ENCODE data around the gene VWCE. TPM values are rescaled to one million over a fixed set of nuclear protein-coding genes. Genes with fewer than 3 reads are reported as not detected.

Gene VWCE
- total RNA-seq, 1 donor from 2014 or later, result 27.3 TPM

DNA sequence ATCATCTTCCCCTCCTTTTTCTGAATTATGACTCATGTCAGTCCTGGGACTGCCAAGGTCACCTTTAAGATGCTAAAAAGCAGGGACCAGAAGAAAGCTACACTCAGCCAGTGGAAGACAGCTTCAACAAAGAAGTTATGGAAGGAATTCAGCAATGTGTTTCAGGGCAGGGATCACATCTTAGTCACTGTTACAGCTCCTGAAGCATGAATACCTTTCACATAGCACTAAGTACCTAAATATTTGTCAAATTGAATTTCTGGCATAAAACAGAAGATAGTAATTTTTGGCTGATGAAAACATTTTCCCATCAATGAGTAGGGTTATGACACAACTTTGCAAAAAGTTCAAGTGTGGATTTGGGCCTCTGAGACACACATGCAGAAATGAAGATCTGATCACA, 32.6 kb upstream of the VWCE start:
- Mint-ChIP-seq H3K36me3 (ENCODE audit: unreplicated experiment) (no peaks in the 10 kb centered on the region), H3K4me3 (ENCODE audit: unreplicated experiment) (no peak overlapping the region), H3K27ac (ENCODE audit: unreplicated experiment) (no peak overlapping the region), H3K27me3 (ENCODE audit: unreplicated experiment) (no peaks in the 10 kb centered on the region), H3K9me3 (ENCODE audit: unreplicated experiment) (peaks cover 6% of the 10 kb centered on the region), H3K4me1 (ENCODE audit: low read depth, unreplicated experiment) (peaks cover 20% of the 10 kb centered on the region)
- DNase-seq, result no peak
- TF ChIP-seq, protein P1, sequence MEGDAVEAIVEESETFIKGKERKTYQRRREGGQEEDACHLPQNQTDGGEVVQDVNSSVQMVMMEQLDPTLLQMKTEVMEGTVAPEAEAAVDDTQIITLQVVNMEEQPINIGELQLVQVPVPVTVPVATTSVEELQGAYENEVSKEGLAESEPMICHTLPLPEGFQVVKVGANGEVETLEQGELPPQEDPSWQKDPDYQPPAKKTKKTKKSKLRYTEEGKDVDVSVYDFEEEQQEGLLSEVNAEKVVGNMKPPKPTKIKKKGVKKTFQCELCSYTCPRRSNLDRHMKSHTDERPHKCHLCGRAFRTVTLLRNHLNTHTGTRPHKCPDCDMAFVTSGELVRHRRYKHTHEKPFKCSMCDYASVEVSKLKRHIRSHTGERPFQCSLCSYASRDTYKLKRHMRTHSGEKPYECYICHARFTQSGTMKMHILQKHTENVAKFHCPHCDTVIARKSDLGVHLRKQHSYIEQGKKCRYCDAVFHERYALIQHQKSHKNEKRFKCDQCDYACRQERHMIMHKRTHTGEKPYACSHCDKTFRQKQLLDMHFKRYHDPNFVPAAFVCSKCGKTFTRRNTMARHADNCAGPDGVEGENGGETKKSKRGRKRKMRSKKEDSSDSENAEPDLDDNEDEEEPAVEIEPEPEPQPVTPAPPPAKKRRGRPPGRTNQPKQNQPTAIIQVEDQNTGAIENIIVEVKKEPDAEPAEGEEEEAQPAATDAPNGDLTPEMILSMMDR (IDR thresholded peaks at IDR 0.05; ENCODE audit: partially characterized antibody, unreplicated experiment), result no peak

DNA sequence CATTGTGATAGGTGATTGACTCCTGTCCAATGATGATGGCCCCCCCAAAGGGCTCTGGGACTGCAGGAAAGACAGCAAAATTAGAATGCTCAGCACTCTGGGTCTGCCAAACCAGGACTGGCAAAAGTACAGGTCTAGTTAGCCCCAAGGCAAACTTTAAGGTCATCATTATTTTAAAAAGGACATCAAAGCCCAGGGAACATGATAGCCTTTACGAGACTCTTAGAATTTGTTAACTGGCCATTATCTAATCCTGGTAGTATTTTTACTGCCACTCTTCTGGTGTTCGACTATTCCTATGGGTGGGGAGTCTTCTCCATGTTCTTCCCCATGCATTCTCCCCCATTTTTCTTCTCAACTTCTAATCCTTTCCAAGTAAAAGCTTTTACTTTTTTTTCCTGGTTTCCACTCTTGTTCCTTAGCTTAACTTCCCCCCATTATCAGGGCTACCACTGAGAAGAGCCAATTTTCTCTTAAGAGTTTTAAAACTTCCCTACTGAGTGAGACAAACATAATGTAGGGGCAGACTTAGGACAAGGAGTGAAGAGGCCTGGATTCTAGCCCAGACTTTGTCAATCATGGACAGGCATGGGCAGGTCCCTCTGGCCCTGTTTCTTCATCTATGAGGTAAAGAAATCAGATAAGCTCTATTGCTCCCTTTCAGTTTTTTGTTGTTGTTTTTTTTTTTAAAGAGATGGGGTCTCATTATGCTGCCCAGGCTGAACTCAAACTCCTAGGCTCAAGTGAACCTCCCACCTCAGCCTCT, 30.7 kb upstream of the VWCE start:
- Mint-ChIP-seq H3K9me3 (ENCODE audit: unreplicated experiment) (no peaks in the 10 kb centered on the region), H3K27me3 (ENCODE audit: unreplicated experiment) (peaks cover 2% of the 10 kb centered on the region), H3K4me3 (ENCODE audit: unreplicated experiment) (no peak overlapping the region), H3K4me1 (ENCODE audit: low read depth, unreplicated experiment) (peaks cover 5% of the 10 kb centered on the region), H3K27ac (ENCODE audit: unreplicated experiment) (no peak overlapping the region), H3K36me3 (ENCODE audit: unreplicated experiment) (no peaks in the 10 kb centered on the region)
- no peak for DNase-seq
- TF ChIP-seq, protein P1 (IDR thresholded peaks at IDR 0.05; ENCODE audit: partially characterized antibody, unreplicated experiment), result no peak

DNA sequence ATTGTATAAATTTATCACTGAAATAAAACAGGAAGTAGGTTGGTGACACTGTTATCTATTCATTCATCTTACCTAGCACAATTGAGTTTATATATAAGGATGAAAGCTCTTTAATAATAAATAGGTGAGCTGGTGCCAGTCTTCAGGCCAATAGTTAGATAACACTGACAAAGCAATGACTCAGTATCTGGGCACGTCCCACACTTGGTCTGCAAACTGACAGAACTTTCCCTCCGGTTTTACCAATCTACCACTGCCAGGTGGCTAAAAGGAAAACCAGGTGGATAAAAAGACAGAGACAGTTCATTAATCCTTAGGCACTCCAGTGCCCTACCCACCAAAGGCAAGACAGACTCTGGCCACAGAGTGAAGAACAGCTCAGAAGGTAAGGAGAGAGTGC, 20.1 kb upstream of the VWCE start:
- no peak overlapping the region for H3K27ac Mint-ChIP-seq (ENCODE audit: unreplicated experiment)

DNA sequence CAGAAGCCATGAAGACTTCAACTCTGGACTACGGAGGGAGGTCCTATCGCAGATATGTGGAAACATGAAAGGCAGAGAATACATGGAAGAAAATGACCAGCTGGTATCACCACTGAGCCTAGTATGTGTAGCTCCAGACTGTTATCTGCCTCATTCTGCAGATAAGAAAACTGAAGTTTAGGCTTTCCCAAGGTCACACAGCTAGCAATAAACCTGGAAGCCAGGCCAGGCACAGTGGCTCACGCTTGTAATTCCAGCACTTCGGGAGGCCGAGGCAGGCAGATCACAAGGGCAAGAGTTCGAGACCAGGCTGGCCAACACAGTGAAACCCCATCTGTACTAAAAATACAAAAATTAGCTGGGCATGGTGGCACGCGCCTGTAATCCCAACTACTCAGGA, 15.6 kb upstream of the VWCE start:
- H3K36me3 Mint-ChIP-seq (ENCODE audit: unreplicated experiment), result no peaks in the 10 kb centered on the region
- no peak overlapping the region for H3K27ac Mint-ChIP-seq (ENCODE audit: unreplicated experiment)
- no peaks in the 10 kb centered on the region for H3K9me3 Mint-ChIP-seq (ENCODE audit: unreplicated experiment)
- no peaks in the 10 kb centered on the region for H3K4me1 Mint-ChIP-seq (ENCODE audit: low read depth, unreplicated experiment)
- H3K4me3 Mint-ChIP-seq (ENCODE audit: unreplicated experiment), result no peak overlapping the region
- H3K27me3 Mint-ChIP-seq (ENCODE audit: unreplicated experiment), result no peaks in the 10 kb centered on the region
- TF ChIP-seq, protein P1 (IDR thresholded peaks at IDR 0.05; ENCODE audit: partially characterized antibody, unreplicated experiment), result no peak
- no peak for DNase-seq

More for the DNA sequence above, 20.1 kb upstream of the VWCE start:
- Mint-ChIP-seq H3K27me3 (ENCODE audit: unreplicated experiment) (no peaks in the 10 kb centered on the region), H3K36me3 (ENCODE audit: unreplicated experiment) (no peaks in the 10 kb centered on the region), H3K4me1 (ENCODE audit: low read depth, unreplicated experiment) (no peaks in the 10 kb centered on the region), H3K4me3 (ENCODE audit: unreplicated experiment) (no peak overlapping the region), H3K9me3 (ENCODE audit: unreplicated experiment) (no peaks in the 10 kb centered on the region)
- TF ChIP-seq, protein P1 (IDR thresholded peaks at IDR 0.05; ENCODE audit: partially characterized antibody, unreplicated experiment), result no peak
- DNase-seq, result no peak

DNA sequence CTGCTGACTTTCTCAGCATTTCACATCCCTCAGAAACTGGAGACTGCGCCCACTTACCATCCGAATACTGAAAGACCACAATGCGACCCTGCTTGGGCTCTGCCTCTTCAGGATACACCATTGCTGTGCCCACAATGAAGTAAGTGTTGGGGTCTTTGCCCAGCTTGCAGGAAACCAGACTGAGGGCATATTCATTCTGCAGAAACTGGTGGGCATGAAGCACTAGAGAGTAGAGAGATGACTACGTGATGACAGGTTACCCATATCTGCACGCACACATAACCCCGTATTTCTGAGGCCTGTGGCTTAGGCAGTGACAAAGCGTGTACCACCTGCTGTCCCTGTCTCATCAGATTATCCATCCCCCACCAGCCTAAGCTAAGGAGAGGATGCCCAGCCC, 14.6 kb upstream of the VWCE start:
- no peak overlapping the region for H3K4me3 Mint-ChIP-seq (ENCODE audit: unreplicated experiment)
- H3K4me1 Mint-ChIP-seq (ENCODE audit: low read depth, unreplicated experiment), result no peaks in the 10 kb centered on the region
- no peak overlapping the region for H3K27ac Mint-ChIP-seq (ENCODE audit: unreplicated experiment)
- no peak for DNase-seq
- H3K27me3 Mint-ChIP-seq (ENCODE audit: unreplicated experiment), result no peaks in the 10 kb centered on the region
- no peaks in the 10 kb centered on the region for H3K36me3 Mint-ChIP-seq (ENCODE audit: unreplicated experiment)
- TF ChIP-seq, protein P1 (IDR thresholded peaks at IDR 0.05; ENCODE audit: partially characterized antibody, unreplicated experiment), result no peak
- peaks cover 2% of the 10 kb centered on the region for H3K9me3 Mint-ChIP-seq (ENCODE audit: unreplicated experiment)

Measured in glutamatergic neuron (in vitro differentiated cells).